ENCODE results near the gene FNTB. TPM values are rescaled to one million over a fixed set of nuclear protein-coding genes. Genes with fewer than 3 reads are reported as not detected.

FNTB gene
- total and polyA plus RNA-seq, 2 experiments from 2014 or later = 18.1 to 24.3 TPM

DNA sequence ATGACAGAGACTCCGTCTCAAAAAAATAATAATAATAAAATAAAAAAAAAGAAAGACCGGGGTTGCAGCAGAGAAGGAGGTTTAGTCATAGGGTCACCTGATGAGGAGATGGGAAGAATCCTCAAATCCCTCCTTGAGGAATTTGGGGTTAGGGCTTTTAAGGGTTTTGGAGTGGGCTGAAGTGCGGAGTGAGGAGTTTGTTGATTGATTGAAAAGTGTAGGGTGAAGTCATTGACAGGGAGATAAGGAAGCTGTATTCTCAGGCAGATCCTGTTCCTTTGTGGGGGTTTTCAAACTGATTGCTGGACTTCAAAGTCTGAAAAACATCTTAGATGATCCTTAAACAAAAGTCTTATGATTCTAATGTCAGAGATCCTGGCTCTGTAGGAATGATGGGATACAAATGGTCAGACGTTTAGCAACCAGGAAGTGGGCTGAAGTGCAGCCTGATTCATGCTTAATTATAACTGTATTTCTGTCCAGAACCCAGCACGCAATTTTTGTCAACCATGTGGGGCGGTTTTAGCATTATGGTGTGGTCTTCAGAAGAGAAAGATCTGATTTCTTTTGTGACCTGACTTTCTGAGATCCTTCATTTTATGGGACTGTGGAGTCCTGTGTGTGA lies 16.0 kb downstream of the FNTB start:
- no peak overlapping the region for H2AFZ ChIP-seq
- 85% methylated on average over 6 of the region's 6 CpGs for WGBS (ENCODE audit: low lambda C conversion rate, missing lambda C conversion rate)
- H3K9me3 ChIP-seq (ENCODE audit: low read depth) = no peaks in the 10 kb centered on the region
- no peak for DNase-seq (ENCODE audit: low spot score)
- no peaks in the 10 kb centered on the region for H3K4me1 ChIP-seq (ENCODE audit: insufficient read depth)
- H3K9me2 ChIP-seq (replicated peaks; ENCODE audit: insufficient read depth) = no peaks in the 10 kb centered on the region
- no peaks in the 10 kb centered on the region for H3K36me3 ChIP-seq (replicated peaks; ENCODE audit: insufficient read depth, low read depth)
- TF ChIP-seq EZH2 (IDR thresholded peaks at IDR 0.05; ENCODE audit: borderline replicate concordance) (no peak), EZH2phosphoT487 (IDR thresholded peaks at IDR 0.05; ENCODE audit: low read depth, severe bottlenecking, unreplicated experiment) (no peak)
- TF ChIP-seq, protein P1, sequence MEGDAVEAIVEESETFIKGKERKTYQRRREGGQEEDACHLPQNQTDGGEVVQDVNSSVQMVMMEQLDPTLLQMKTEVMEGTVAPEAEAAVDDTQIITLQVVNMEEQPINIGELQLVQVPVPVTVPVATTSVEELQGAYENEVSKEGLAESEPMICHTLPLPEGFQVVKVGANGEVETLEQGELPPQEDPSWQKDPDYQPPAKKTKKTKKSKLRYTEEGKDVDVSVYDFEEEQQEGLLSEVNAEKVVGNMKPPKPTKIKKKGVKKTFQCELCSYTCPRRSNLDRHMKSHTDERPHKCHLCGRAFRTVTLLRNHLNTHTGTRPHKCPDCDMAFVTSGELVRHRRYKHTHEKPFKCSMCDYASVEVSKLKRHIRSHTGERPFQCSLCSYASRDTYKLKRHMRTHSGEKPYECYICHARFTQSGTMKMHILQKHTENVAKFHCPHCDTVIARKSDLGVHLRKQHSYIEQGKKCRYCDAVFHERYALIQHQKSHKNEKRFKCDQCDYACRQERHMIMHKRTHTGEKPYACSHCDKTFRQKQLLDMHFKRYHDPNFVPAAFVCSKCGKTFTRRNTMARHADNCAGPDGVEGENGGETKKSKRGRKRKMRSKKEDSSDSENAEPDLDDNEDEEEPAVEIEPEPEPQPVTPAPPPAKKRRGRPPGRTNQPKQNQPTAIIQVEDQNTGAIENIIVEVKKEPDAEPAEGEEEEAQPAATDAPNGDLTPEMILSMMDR (IDR thresholded peaks at IDR 0.05; ENCODE audit: poor library complexity) = no peak
- H3K79me2 ChIP-seq = peaks cover 36% of the 10 kb centered on the region
- no peak overlapping the region for H3K27ac ChIP-seq
- no peaks in the 10 kb centered on the region for H4K20me1 ChIP-seq (ENCODE audit: insufficient read depth, poor library complexity, severe bottlenecking)
- H3K27me3 ChIP-seq = no peaks in the 10 kb centered on the region
- H3K4me3 ChIP-seq = no peak overlapping the region
- no peak overlapping the region for H3K4me2 ChIP-seq

DNA sequence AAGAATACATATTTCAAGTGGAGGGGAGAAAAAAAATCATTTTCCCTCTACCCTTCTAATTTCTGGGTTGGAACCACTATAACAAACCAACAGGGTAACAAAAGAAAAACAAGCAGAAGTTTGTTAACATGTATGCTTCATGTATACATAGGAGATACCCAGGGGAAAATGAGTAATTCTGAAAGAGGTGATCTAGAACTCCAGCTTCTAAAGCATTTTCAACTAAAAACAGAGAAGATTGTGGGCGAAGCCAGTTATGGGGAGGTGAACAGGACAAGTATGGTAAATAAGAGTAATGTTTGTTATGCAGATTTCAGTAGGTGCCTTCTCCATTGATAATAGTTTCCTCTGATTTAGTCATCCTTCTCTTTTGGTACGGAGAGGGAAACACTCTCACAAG lies 16.7 kb downstream of the FNTB start:
- H3K79me2 ChIP-seq = peaks cover 31% of the 10 kb centered on the region
- H2AFZ ChIP-seq = no peak overlapping the region
- H3K27ac ChIP-seq = no peak overlapping the region
- H3K9me3 ChIP-seq (ENCODE audit: low read depth) = no peaks in the 10 kb centered on the region
- no peaks in the 10 kb centered on the region for H4K20me1 ChIP-seq (ENCODE audit: insufficient read depth, poor library complexity, severe bottlenecking)
- no peak overlapping the region for H3K4me2 ChIP-seq
- WGBS (ENCODE audit: low lambda C conversion rate, missing lambda C conversion rate) = 94% methylated on average over 2 of the region's 2 CpGs
- H3K9me2 ChIP-seq (replicated peaks; ENCODE audit: insufficient read depth) = no peaks in the 10 kb centered on the region
- no peak for DNase-seq (ENCODE audit: low spot score)
- TF ChIP-seq EZH2phosphoT487 (IDR thresholded peaks at IDR 0.05; ENCODE audit: low read depth, severe bottlenecking, unreplicated experiment) = no peak
- TF ChIP-seq, protein P1 (IDR thresholded peaks at IDR 0.05; ENCODE audit: poor library complexity) = no peak
- H3K36me3 ChIP-seq (replicated peaks; ENCODE audit: insufficient read depth, low read depth) = no peaks in the 10 kb centered on the region
- no peak overlapping the region for H3K4me3 ChIP-seq
- no peaks in the 10 kb centered on the region for H3K27me3 ChIP-seq
- no peaks in the 10 kb centered on the region for H3K4me1 ChIP-seq (ENCODE audit: insufficient read depth)

DNA sequence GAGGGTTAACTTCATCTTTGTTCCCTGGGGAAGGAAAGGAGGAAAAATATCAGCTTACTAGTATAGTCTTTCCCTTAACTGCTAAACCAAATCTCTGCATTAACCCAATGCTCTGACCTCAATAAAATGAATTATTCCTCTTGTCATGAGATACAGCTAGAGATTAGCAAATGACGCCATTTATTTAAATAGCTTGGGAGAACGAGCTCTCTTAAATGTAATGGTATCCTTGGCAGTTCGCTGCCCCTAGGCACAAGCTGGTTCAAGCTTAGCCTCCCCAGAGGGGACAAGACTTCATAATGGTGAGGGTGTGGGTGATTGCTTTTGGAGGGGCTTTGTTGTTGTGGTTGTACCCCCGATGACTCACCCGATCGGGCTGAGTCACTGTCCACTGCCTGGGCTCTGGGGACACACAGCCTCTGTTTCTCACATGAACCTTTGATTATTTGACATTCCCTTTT lies 19.6 kb downstream of the FNTB start:
- WGBS (ENCODE audit: low lambda C conversion rate, missing lambda C conversion rate) = 82% methylated on average over 6 of the region's 6 CpGs
- no peak overlapping the region for H2AFZ ChIP-seq
- no peaks in the 10 kb centered on the region for H4K20me1 ChIP-seq (ENCODE audit: insufficient read depth, poor library complexity, severe bottlenecking)
- no peak overlapping the region for H3K4me3 ChIP-seq
- H3K9me2 ChIP-seq (replicated peaks; ENCODE audit: insufficient read depth) = no peaks in the 10 kb centered on the region
- peaks cover 18% of the 10 kb centered on the region for H3K79me2 ChIP-seq
- H3K27me3 ChIP-seq = no peaks in the 10 kb centered on the region
- no peak for DNase-seq (ENCODE audit: low spot score)
- TF ChIP-seq, protein P1 (IDR thresholded peaks at IDR 0.05; ENCODE audit: poor library complexity) = no peak
- TF ChIP-seq EZH2 (IDR thresholded peaks at IDR 0.05; ENCODE audit: borderline replicate concordance) (no peak), EZH2phosphoT487 (IDR thresholded peaks at IDR 0.05; ENCODE audit: low read depth, severe bottlenecking, unreplicated experiment) (no peak)
- H3K27ac ChIP-seq = no peak overlapping the region
- H3K4me1 ChIP-seq (ENCODE audit: insufficient read depth) = no peaks in the 10 kb centered on the region
- no peaks in the 10 kb centered on the region for H3K36me3 ChIP-seq (replicated peaks; ENCODE audit: insufficient read depth, low read depth)
- no peaks in the 10 kb centered on the region for H3K9me3 ChIP-seq (ENCODE audit: low read depth)
- H3K4me2 ChIP-seq = no peak overlapping the region

Data from hepatocyte (in vitro differentiated cells).